Nephron (organoid): Measurements from ENCODE around the gene CYGB.

Experiments used
- H3K27ac Mint-ChIP-seq, 3 experiments: 2 replicates each; pipeline ENCODE4 v1.8.0; 2020; ENCODE audit warnings: mixed read lengths in 3 of 3, mild to moderate bottlenecking in 2 of 3, moderate library complexity in 1 of 3
- H3K27me3 Mint-ChIP-seq: 2 replicates; pipeline ENCODE4 v1.8.0; 2021; ENCODE audit warnings: low read depth, mild to moderate bottlenecking, moderate library complexity, mixed read lengths
- H3K36me3 Mint-ChIP-seq: 2 replicates; pipeline ENCODE4 v1.8.0; 2020; ENCODE audit warnings: low read depth, mixed read lengths
- H3K4me1 Mint-ChIP-seq: 2 replicates; pipeline ENCODE4 v1.8.0; 2020; ENCODE audit warnings: mixed read lengths
- H3K4me3 Mint-ChIP-seq, 3 experiments: 2 replicates each; pipeline ENCODE4 v1.8.0; 2020; ENCODE audit warnings: mild to moderate bottlenecking in 3 of 3, mixed read lengths in 3 of 3, moderate library complexity in 2 of 3
- H3K9me3 Mint-ChIP-seq: 2 replicates; pipeline ENCODE4 v1.8.0; 2020; ENCODE audit warnings: mixed read lengths
- CTCF ChIP-seq, 3 experiments: fragments of 200-600 bp; sonication (generic); IDR thresholded peaks; one replicate each; pipeline ENCODE4 v1.5.0; 2021; ENCODE audit warnings: antibody characterized with exemption in 3 of 3; ENCODE audit not compliant: unreplicated experiment in 3 of 3

CYGB gene

DNA sequence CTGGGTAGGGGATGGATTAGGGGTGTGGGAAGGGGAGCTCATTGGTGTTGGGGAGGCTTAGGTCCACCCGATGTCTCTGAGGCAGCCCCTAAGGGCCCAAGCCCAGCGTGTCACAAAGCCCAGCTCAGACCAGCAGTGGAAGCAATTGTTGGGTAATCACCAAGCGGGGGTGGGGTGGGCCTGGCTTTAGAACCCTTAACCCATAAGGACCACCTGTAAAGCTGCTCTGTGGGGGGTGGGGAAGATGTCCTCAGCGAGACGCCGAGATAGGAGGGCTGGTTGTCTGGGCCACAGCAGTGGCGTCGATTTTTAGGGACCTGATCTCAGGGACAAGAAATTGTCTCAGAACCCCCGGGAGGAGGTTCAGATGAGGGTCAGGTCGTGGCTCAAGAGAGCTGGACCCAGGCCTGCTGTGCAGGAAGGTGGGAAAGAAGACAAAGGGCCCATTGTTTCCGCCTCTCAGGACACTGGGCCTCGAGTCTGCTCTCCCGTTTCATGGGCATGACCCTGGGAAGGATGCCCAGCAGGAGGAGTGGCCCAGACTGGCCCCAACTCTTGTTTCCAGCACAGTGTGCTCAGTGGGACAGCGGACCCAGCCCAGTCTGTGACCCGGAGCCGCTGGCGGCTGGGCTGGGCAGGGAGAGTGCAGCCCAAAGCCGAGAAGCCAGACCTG lies 32.2 kb upstream of the CYGB start:
- peaks cover 6% of the 10 kb centered on the region for H3K27me3 Mint-ChIP-seq
- H3K36me3 Mint-ChIP-seq = peaks cover 16% of the 10 kb centered on the region
- H3K27ac Mint-ChIP-seq = no peak overlapping the region
- no peak for TF ChIP-seq CTCF (IDR thresholded peaks at IDR 0.05; ENCODE audit: unreplicated experiment in 3 of 3)
- peaks cover 6% of the 10 kb centered on the region for H3K4me1 Mint-ChIP-seq
- H3K4me3 Mint-ChIP-seq = no peak overlapping the region
- no peaks in the 10 kb centered on the region for H3K9me3 Mint-ChIP-seq

DNA sequence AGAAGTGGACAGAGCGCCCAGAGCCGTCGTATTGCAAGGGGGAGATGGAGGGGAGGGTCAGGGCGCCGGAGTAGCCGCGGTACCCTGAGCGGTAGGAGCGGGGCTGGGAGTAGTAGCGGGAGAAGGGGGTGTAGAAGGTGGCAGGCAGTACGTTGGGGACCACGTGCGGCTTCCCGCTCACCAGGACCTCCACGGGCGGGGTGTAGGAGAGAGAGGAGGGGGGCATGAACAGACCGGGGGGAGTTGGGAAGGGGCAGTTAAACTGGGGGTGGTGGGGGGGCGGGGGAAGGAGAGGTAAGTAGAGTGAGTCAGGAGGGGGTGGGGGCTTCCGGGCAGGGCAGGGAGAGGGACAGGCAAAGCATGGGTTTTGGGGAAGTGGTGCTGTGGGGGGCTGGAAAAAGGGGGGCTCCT lies 31.3 kb upstream of the CYGB start:
- Mint-ChIP-seq H3K4me3 (no peak overlapping the region), H3K9me3 (no peaks in the 10 kb centered on the region), H3K36me3 (peaks cover 21% of the 10 kb centered on the region), H3K27me3 (peaks cover under 1% of the 10 kb centered on the region), H3K4me1 (peaks cover 6% of the 10 kb centered on the region), H3K27ac (no peak overlapping the region)
- TF ChIP-seq CTCF (IDR thresholded peaks at IDR 0.05; ENCODE audit: unreplicated experiment in 3 of 3) = no peak

DNA sequence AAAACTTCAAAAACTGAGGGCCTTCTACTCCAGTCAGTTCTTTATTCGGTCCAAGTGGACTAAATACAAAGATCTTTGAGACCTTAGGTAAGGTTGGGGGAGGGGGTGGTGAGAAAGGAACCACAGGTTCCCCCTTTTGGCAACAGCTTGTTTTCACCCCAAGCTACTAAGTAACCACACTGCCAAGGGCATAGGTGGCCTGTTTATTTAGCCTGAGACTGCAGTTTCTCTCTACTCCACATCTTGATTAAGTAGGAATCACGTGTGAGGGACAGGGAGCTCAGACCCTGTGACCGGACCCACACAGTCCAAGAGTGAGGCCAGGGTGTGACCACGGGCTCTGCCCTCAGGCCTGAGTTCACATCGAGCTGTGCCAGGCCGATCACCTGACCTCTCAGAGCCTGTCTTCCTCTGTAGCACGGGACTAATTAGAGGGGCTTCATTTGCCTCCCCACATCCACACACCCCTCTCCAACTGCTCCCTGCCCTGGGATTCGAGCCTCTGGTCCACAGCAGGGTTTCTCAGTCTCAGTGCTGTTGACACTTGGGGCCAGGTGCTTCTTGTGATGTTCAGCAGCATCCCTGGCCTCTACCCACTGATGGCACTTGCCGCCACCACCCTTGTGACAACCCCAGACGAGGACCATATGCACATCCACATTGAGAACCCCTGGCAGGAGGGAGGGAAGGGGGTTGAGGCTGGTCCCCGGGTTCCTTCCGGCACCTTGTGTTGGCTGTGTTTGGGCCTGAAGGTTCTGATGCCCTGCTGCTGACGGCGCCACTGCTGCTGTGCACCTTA lies 30.3 kb upstream of the CYGB start:
- Mint-ChIP-seq H3K27ac (peak overlapping the region in 1 of 3 experiments; percentile 80), H3K4me1 (peaks cover 8% of the 10 kb centered on the region), H3K36me3 (peaks cover 24% of the 10 kb centered on the region), H3K9me3 (no peaks in the 10 kb centered on the region), H3K27me3 (no peaks in the 10 kb centered on the region), H3K4me3 (no peak overlapping the region)
- TF ChIP-seq CTCF (IDR thresholded peaks at IDR 0.05; ENCODE audit: unreplicated experiment in 3 of 3) = no peak

DNA sequence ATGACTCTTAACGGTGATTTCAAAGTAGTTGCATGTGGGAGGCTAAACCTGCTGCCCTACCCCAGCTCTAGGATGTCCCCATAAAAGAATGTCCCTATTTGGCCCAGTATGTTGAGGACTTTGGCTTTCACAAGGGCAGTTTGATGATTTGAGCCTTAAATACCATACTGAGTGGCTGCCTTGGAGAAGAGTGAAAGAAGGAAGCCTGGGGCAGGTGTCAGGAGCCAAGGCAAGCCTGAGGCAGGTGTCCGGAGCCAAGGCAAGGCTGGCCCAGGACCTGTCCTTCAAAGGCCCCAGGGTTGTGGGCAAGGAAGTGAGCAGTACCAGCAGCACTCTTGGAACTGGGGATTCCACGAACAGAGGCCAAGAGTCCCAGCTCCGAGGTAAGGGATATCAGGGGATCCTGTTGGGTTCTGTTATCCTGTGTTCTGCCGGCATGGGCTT lies 29.5 kb upstream of the CYGB start:
- Mint-ChIP-seq H3K27me3 (no peaks in the 10 kb centered on the region), H3K27ac (peak overlapping the region in 1 of 3 experiments; percentile 80)

GRCh38 chr17:76566613-76566943 lies 29.1 kb upstream of the CYGB start:
- Mint-ChIP-seq H3K4me3 (no peak overlapping the region), H3K27ac (peak overlapping the region in 1 of 3 experiments; percentile 80), H3K9me3 (no peaks in the 10 kb centered on the region), H3K36me3 (peaks cover 31% of the 10 kb centered on the region), H3K4me1 (peaks cover 14% of the 10 kb centered on the region), H3K27me3 (no peaks in the 10 kb centered on the region)
- no peak for TF ChIP-seq CTCF (IDR thresholded peaks at IDR 0.05; ENCODE audit: unreplicated experiment in 3 of 3)

More for the DNA sequence above, 29.5 kb upstream of the CYGB start:
- Mint-ChIP-seq H3K9me3 (no peaks in the 10 kb centered on the region), H3K36me3 (peaks cover 27% of the 10 kb centered on the region), H3K4me1 (peaks cover 11% of the 10 kb centered on the region), H3K4me3 (no peak overlapping the region)
- no peak for TF ChIP-seq CTCF (IDR thresholded peaks at IDR 0.05; ENCODE audit: unreplicated experiment in 3 of 3)
